OCI-LY7 (cell line): ENCODE measurements around the gene SINHCAF.

ENCODE experiments used
- EZH2phosphoT487 ChIP-seq: fragments of 200-600 bp; sonication (generic); IDR thresholded peaks from 2 replicates; pipeline ENCODE4 v1.6.1; 2018; ENCODE audit warnings: low read depth, borderline replicate concordance, mild to moderate bottlenecking, mixed run types, antibody characterized with exemption, low read length, moderate library complexity, mixed read lengths
- TF ChIP-seq, protein P1 (sequence below): fragments of 200-600 bp; sonication (generic); conservative IDR thresholded peaks from 2 replicates; pipeline ENCODE4 v1.5.1; 2014; ENCODE audit warnings: mild to moderate bottlenecking, antibody characterized with exemption, low read length, moderate library complexity, mixed read lengths

DNA sequence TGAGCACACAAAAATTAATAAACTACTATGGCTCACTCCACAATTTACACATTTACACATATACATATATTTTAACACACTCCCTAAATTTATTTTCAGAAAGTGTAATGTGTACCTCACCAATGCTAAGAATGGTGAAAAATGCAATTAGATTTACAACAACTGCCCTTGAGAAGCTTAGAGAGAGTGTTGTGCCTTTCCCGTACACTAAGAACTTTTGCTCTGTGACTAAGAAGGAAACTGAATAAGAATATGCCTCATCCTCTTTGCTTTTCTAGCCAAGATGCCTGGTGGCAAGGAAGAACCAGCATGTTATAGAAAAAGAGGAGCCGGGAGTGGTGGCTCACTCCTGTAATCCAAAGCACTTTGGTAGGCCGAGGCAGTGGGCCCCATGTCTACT lies 62.3 kb downstream of the SINHCAF start:
- TF ChIP-seq, protein P1, sequence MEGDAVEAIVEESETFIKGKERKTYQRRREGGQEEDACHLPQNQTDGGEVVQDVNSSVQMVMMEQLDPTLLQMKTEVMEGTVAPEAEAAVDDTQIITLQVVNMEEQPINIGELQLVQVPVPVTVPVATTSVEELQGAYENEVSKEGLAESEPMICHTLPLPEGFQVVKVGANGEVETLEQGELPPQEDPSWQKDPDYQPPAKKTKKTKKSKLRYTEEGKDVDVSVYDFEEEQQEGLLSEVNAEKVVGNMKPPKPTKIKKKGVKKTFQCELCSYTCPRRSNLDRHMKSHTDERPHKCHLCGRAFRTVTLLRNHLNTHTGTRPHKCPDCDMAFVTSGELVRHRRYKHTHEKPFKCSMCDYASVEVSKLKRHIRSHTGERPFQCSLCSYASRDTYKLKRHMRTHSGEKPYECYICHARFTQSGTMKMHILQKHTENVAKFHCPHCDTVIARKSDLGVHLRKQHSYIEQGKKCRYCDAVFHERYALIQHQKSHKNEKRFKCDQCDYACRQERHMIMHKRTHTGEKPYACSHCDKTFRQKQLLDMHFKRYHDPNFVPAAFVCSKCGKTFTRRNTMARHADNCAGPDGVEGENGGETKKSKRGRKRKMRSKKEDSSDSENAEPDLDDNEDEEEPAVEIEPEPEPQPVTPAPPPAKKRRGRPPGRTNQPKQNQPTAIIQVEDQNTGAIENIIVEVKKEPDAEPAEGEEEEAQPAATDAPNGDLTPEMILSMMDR: no peak
- TF ChIP-seq EZH2phosphoT487: no peak
